Ureter (tissue), 1 donor: ENCODE data around the gene RNF208. TPM values are rescaled to one million over a fixed set of nuclear protein-coding genes. Genes with fewer than 3 reads are reported as not detected.
"Not testable (repeated sequence)": the region's sequence is repeated elsewhere in the genome, so short reads cannot be mapped to it uniquely, and the experiment has no call there.

Experiments used
- DNase-seq: peaks from one replicate; pipeline ENCODE4 v3.0.0-alpha.2; 2020; ENCODE audit warnings: low spot score
- total RNA-seq: library from RNA; stranded (reverse); gene quantifications from one replicate; pipeline ENCODE4 v1.2.4, GENCODE V29; 2023
- donor health status: DM: yes; HTN: yes; CAD: no.

RNF208 gene
- total RNA-seq: 6.5 TPM

GRCh38 chr9:137222190-137223077, at the start of gene RNF208:
Gene RNF208, minus strand, starts transcription at chr9:137222240. Its CDS starts 1,028 bp downstream, at chr9:137221212.
- no peak for DNase-seq

- no peak for DNase-seq
These were observed 49.6 kb upstream of the RNF208 start for GRCh38 chr9:137271696-137272076.

- DNase-seq: no peak
These were observed 49.1 kb upstream of the RNF208 start for GRCh38 chr9:137270929-137271695.

GRCh38 chr9:137269231-137269772, 47.3 kb upstream of the RNF208 start:
- peak; percentile 79 for DNase-seq

- DNase-seq: no peak
These were observed 46.6 kb upstream of the RNF208 start for GRCh38 chr9:137268538-137269201.

GRCh38 chr9:137267933-137268355, 45.9 kb upstream of the RNF208 start:
- no peak for DNase-seq

- no peak for DNase-seq
These were observed 44.8 kb upstream of the RNF208 start for GRCh38 chr9:137266585-137267453.

- no peak for DNase-seq
These were observed 44.1 kb upstream of the RNF208 start for GRCh38 chr9:137266162-137266527.

- no peak for DNase-seq
These were observed 43.6 kb upstream of the RNF208 start for GRCh38 chr9:137265496-137266161.

- no peak for DNase-seq
These were observed 42.0 kb upstream of the RNF208 start for GRCh38 chr9:137264067-137264466.

- no peak for DNase-seq
These were observed 41.5 kb upstream of the RNF208 start for GRCh38 chr9:137263506-137263905.

GRCh38 chr9:137262909-137263285, 40.9 kb upstream of the RNF208 start:
- DNase-seq: no peak

GRCh38 chr9:137262173-137262908, 40.3 kb upstream of the RNF208 start:
- DNase-seq: not testable (repeated sequence)

- no peak for DNase-seq
These were observed 34.8 kb upstream of the RNF208 start for GRCh38 chr9:137256856-137257255.

GRCh38 chr9:137256362-137256761, 34.3 kb upstream of the RNF208 start:
- no peak for DNase-seq

- no peak for DNase-seq
These were observed 33.5 kb upstream of the RNF208 start for GRCh38 chr9:137255448-137256114.

GRCh38 chr9:137254624-137255447, 32.8 kb upstream of the RNF208 start, which contains the start of gene NELFB:
Gene NELFB, plus strand, starts transcription at chr9:137255327.
- peak; percentile 94 for DNase-seq
